PC-9 (cell line): ENCODE results near the gene UBE2E2.

ENCODE experiments used
- CTCF ChIP-seq: fragments of 200-600 bp; sonication (generic); conservative IDR thresholded peaks from 2 replicates; pipeline ENCODE4 v1.6.1; 2017; ENCODE audit warnings: mixed run types, antibody characterized with exemption, mild to moderate bottlenecking, moderate library complexity
- EZH2 ChIP-seq: fragments of 200-600 bp; sonication (generic); IDR thresholded peaks from 2 replicates; pipeline ENCODE4 v1.8.0; 2017; ENCODE audit warnings: antibody characterized with exemption, low read depth

GRCh38 chr3:23256741-23257435, 53.8 kb downstream of the UBE2E2 start:
- TF ChIP-seq EZH2, result no peak
- no peak for TF ChIP-seq CTCF
